Dermis blood vessel endothelial cell (primary cell): ENCODE measurements around the gene ITGAL. TPM values are rescaled to one million over a fixed set of nuclear protein-coding genes. Genes with fewer than 3 reads are reported as not detected.
A peak's percentile ranks its signal among the peaks of the same experiment; 100 is the strongest.

Experiments used
- DNase-seq: peaks from one replicate; pipeline ENCODE4 v3.0.0; 2010
- total RNA-seq: library from RNA; depleted of rRNA; stranded (reverse); fragments of >200 nt; gene quantifications from 2 replicates; pipeline ENCODE4 v1.2.3, GENCODE V29; 2014

ITGAL gene
- total RNA-seq, 1 donor from 2014 or later = not detected

DNA sequence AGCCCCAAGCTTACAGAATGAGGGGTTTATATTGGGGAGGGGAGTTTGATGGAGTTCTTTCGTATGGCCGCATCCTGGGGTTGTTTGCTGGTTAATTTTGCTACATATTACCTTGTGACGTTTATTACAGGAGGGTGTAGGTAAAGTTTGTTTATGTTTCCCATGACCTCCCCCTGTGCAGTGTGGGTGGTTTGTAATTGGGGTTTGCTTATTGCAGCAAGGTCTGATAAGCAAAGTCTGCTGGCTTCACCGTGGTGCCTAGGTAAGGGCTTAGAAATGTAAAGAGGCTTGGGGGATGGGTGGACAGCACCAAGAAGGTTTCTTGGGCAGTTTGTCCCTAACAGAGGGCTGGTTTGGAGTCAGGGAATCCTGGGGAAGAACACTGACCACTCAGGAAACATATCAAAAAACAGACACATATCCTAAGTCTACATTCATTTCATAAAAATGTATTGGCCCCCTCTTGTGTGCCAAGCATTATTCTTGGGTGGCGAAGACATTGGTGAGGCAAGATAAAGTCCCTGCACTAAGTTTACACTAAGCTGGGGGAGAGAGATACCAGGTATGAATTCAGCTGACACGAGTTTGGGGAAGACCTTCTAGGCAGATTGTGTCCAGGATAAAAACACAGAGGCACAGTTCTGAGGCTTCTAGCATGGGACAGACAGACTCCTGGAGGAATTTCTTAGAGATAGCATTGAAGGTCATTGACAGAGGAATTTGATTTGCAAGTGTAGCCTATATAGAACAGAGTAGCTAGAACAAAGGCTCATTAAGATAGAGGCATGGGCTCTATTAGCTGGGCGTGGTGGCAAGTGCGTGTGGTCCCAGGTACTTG is 76.1 kb downstream of the ITGAL start:
- no peak for DNase-seq

DNA sequence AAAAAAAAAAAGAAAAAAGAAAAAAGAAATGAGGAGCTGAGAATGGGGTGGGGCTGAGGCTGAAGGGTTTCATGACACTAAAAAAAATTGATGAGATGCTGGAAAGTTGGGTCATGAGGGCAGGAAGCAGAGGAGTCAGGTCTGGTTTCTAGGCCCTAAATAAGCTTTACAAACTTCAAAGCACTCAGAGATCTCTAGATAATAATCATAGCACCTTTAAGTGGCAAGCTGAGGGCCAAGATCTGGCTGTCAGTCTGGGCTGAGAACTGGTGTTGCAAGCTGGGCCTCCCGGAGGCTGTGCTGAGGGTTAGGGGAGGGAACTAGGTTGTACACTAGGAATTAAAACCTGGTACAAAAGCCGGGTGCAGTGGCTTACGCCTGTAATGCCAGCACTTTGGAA is 79.2 kb downstream of the ITGAL start:
- no peak for DNase-seq

DNA sequence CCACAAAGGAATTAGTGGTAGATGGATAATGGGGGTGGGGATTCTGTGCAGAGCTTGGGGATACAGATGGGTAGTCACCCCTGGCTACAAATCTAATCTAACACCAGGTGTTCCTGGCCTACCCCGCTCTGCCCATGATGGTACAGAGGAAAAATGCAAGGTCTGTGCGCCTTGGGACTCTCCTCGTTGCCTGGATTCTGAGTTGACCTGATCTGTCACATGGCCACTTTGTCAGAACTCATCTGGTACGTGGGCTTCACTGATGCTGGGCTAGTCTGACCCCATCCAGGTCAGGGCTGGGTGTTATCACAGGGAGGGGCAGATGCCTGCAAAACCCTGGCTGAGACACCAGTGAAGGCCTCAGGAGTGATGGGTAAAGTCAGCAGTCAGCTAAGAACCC is 80.4 kb downstream of the ITGAL start:
- DNase-seq = no peak

DNA sequence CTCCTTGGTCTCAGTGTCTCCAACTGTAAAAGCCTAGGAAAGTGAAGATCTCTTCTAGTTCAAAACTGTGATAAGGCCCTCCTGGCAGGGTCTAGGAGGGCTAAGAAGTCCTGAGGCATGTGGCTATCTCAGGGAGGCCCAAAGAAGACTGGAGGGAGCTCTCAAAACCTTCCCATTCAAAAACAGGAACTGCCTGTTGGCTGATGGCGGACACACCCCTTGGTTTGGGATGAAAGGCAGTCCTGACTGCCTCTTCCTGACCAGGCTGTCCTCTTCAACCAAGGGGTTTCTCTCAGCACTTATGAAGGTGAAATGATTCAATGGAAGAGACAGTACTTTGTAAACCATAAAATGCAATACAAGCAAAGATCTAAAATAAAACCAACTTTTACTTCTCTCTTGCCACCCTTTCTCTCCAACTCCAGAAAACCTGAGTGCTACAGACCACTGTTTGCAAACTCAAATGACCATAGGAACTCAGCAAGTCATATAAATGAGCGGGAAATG is 80.9 kb downstream of the ITGAL start:
- DNase-seq = no peak

DNA sequence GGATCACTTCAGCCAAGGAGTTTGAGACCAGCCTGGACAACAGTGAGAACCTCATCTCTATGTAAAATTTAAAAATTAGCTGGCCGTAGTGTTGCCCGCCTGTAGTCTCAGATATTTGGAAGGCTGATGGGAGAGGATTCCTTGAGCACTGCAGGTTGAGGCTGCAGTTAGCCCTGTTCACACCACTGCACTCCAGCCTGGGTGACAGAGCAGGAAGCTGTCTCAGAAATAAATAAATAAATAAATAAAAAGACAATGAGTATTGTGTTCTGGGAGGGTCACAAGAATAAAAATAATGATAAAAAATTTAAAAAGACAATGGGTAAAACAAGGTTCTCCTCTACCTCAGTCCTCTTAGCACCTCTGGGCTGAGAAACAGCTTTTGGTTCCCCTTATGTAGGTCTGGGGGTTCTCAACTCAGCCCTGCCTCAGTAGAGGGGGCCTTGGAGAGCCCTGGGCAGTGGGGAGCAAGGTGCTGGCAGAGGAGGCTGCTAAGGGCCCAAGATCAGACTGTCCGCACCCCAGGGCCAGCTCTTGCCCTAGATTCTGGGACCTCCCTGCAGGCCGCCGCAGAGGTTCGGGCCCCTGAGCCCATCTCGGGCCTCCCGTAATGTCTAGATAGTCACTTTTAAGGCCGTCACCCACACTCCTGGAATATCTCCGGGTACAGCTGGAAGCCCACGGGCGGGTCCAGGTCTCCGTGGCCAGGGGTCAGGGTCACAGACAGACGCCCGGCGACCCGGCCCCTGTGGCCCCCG is 82.2 kb downstream of the ITGAL start:
- DNase-seq = peak; percentile 33

DNA sequence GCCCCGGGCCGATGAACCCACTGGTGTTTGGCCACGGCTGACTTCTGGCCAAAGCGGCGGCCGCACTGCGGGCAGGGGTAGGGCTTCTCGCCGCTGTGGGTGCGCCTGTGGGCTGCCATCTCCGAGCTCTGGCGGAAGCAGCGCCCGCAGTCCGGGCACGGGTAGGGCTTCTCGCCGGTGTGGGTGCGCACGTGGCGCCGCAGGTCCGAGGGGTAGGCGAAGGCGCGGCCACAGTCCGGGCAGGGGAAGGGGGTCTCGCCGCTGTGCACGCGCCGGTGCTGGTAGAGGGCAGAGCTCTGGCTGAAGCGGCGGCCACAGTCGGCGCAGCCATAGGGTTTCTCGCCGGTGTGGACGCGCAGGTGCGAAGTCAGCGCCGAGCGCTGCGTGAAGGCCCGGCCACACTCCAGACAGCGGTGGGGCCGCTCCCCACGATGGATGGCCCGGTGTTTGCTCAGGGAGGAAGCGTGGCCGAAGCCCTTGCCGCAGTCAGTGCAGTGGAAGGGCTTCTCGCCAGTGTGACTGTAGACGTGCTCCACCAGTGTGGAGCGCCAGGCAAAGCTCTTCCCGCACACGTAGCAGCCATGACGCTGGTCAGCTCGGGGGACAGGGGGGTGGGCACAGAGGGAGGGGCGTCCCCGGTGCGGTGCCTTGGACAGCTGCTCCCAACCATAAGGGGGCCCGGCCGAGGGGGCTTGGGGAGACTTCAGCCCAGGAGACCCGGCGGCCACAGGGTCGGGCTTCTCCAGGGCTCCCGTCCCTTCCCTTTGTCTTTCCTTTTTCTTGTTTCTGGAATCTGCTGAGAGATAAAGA is 83.0 kb downstream of the ITGAL start:
- no peak for DNase-seq

DNA sequence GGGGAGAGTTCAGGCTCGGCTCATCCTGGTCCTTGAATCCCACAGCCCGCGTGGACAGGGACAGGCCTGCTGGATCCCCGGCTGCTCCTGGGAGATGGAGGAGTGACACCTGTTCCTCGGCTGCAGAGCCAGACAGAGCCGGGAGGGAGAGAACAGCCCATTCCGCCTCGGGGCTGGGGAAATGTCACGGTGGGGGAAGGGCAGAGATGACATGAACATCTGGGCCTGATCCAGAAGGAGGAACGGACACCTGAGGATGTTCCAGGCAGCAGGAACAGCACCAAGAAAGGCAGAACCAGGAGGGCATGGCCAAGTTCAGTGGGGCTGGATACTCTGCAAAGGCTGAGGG is 83.6 kb downstream of the ITGAL start:
- DNase-seq = no peak

DNA sequence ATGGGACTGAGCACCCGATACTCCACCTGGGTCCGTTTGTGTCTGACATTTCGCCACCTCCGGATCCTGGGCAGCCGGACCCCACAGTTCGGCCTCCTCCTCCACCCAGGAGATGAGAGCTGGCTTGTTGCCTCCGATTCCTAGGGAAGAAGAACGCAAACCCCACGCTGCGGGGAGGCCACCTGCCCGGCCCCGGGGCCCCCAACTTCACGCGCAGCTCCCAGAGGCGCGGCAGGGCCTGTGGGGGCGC is 85.1 kb downstream of the ITGAL start:
- DNase-seq = no peak

DNA sequence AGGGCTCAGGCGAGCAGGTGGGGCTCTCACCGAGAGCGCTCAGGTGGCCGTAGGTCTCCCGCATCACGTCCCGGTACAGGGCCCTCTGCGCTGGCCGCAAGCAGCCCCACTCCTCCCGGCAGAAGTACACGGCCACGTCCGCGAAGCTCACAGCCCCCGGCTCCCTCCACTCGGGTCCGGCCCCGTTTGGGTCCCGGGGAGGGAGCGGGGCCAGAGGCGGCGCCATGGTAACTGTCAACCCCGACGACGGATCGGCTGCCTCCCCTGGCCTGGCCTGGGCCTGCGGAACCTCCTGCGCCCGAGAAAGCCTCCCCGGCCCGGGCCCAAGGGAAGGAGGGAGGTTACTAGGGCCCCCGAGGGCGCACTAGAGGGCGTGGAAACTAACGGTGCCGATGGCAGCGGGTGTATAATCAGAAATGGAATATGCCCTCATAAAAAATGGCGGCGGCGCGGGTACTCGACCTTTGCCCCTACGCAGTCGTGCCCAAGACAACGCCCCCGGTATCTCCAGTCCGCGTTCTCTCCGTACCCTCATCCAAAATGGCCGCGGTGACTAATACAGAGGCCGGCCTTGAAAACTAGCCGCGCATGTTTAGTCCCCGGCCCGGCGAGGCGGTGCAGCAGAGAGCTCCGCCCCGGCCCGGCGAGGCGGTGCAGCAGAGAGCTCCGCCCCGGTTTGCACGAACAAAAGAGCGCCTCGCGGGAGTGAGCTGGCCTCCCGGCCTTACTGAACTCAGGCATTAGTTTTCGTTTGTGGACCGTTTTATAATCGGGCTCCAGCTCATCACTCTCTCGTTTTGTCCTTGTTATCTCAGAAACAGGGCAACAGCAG is 85.6 kb downstream of the ITGAL start, which contains the start of gene ZNF764:
ZNF764 (minus strand) TSS at position 418 of the 832 bp plus-strand sequence; CDS start at position 226, 192 bp downstream.
- peak; percentile 99 for DNase-seq

DNA sequence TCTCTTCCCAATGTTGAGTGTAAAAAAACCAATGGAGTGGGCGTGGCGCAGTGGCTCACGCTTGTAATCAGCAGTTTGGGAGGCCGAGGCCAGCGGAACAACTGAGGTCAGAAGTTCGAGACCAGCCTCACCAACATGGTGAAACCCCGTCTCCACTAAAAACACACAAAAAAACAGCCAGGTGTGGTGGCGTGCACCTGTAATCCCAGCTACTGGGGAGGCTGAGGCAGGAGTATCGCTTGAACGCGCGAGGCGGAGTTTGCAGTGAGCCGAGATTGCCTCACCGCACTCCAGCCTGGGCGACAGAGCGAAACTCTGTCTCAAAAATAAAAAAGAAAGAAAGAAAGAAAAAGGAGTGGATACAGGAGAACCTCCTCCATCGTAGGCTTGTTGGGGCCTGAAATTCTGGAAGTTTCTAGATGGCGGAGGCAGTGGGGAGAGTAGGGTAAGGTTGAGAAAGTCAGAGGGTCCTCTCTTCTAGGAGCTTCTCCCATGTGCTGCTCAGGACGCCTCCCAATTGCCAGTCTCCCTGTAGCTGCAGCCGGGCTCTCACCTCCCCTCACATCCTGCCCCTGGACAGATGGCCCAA is 86.3 kb downstream of the ITGAL start:
- no peak for DNase-seq

DNA sequence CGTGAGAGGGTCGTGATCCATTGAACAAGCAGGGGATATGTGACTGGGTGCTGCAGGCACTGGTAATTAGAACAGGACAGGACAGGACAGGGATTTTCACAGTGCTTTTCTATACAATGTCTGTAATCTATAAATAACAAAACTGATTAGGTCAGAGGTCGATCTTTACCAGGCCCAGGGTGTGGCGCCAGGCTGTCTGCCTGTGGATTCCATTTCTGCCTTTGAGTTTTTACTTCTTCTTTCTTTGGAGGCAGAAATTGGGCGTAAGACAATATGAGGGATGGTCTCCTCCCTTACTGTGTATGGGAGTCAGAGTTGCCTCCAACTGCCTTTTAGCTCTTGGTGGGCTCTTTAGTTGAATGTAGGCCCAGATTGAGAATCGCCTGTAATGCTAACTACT is 87.1 kb downstream of the ITGAL start:
- no peak for DNase-seq

DNA sequence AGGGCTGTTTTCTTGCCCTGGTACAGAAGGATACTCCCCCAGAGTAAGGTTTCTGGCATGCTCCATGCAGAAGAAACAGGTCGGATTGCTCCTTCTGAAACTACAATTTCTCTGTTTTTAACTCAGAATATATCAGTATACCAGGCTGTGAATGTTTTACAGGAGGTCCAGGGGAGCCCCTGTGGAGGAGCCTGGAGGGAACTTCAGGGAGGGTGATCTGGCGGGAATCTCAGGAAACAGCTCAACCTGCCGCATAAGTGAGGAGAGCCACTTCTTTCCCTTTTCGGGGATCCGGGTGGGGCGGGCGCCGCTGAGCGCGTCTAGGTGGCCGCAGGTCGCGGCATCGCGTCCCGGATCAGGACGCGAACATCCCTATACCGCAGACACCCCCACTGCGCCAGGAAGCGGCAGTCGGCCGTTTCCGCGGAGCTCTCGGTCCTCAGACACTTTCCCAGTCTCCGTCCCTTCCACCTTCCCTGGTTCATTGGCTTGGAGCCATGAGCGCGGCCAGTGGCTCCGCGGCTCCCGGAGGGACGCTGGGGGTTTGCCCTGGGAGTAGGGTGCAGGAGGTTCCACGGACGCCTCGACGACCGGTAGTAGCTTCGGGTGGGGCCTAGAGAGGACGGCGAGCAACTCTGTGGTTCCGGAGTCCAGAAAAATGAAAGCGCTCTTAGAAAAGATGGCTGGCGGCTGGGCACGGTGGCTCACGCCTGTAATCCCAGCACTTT is 88.7 kb downstream of the ITGAL start:
- DNase-seq = peak; percentile 53

DNA sequence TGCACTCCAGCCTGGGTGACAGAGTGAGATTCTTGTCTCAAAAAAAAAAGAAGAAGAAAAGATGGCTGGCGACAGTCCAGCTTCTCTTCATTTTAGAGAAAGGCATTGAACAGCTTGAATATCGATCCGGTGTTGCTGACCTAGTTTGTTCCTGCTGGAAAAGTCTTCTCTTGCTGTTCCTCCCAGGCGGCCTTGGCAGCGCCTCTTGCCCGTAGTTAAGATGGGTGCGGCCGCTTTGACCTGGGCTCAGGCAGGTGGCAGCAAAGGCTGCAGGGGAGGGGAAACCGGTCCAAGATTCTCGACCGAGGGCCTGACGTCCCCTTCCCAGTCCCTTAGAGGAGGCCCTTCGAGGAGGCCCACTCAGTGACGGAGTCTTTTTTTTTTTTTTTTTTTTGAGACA is 89.5 kb downstream of the ITGAL start:
- DNase-seq = no peak

DNA sequence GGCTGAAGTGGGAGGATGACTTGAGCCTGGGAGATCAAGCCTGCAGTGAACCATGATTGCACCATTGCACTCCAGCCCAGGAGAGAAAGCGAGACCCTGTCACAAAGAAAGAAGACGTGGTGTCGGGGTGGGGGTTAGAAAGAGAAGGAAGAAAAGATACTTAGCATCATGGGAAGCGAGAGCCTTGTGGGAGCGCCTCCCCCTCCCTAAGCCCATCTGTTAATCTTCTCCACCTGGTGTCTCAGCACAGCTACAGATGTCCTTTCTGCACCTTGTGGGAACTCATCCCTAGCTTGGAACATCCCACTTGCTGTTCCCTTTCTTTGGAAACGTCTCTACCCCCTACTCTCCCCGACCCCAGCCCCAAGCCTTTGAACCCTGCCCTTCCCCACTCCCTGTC is 93.0 kb downstream of the ITGAL start:
- no peak for DNase-seq

DNA sequence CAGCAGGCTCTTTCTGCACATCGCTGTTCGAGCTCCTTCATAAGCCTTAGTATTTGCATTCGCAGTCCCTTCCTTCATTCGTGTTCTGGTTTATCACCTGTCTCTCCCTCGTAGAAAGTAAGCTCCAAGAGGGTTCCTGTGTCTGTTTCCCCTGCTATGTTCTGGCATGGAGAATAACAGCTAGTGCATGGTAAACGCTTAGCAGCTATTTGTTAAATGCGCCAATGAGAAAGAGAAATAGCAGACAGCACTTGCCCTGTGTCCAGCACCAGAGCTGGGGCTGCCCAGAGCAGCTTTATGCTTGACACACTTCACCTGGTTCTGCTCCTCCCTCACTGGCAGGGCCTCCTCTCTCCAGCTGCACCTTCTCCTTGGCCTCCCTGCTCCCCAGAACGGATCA is 93.4 kb downstream of the ITGAL start:
- no peak for DNase-seq

DNA sequence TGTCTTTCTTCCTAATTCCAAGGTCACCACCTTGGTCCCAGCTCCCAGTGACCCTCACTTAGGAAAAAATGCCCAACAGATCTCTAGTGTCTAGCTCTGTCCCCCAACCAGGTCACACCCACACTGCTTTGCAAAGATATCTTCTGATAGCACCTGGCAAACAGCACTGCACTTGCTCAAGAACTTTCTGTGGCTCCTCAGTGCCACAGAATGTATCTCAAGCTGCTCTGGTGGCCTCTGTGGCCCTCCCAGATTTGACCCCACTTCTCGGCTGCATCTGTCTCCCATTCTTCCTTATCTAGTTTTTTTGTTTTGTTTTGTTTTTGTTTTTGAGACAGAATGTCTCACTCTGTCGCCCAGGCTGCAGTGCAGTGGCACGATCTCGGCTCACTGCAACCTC is 94.0 kb downstream of the ITGAL start:
- no peak for DNase-seq

DNA sequence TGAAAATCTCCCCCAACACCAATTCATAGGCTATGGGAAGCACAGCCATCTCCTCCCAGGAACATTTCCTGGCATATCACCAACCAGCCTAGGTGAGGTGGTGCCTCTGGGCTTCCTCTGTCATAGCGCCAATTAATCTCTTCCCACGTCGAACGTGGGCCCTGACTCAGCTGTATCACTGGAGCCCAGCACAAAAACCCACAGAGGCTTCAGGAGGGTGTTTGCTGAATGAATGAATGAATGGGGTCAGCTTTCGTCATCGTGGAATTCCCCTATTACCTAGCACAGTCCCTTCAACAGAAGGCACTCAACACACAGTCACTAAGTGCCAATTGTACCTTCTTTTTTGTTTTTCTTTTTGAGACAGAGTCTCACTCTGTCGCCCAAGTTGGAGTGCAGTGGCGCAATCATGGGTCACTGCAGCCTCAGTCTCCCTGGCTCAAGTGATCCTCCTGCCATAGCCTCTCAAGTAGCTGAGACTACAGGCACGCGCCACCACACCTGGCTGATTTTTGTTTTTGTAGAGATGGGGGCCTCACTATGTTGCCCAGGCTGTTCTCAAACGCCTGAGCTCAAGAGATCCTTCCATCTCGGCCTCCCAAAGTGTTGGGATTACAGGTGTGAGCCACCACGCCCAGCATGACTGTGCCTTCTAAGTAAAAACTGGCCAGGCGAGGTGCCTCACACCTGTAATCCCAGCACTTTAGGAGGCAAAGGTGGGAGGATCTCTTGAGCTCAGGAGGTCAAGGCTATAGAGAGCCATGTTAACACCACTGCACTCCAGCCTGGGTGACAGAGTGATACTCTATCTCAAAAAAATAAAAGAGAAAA is 94.8 kb downstream of the ITGAL start:
- DNase-seq = no peak

DNA sequence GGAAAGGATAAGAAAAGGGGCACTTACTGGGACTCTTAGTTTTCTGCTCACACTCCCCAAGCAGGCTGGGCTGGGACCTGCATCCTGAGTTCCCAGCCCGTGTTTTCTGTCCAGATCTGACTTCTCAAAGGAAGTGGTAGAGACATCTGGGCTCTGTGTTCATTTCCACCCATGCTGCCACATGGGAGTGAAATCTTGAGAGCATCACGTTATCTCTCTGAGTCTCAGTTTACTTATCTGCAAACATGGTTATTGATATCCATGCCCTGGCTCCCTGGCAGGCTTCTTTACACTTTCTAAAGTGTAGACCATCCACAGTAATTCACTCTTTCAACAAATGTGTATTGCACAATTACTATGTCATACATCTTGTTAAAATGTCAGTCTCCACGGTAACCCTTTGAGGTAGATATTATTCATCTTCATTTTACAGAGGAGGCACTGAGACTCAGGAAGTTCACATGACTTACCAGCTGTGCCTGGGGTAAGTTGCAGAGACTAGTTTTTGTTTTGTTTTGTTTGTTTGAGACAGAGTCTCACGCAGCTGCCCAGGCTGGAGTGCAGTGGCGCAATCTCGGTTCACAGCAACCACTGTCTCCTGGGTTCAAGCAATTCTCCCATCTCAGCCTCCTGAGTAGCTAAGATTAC is 95.6 kb downstream of the ITGAL start:
- peak; percentile 57 for DNase-seq

DNA sequence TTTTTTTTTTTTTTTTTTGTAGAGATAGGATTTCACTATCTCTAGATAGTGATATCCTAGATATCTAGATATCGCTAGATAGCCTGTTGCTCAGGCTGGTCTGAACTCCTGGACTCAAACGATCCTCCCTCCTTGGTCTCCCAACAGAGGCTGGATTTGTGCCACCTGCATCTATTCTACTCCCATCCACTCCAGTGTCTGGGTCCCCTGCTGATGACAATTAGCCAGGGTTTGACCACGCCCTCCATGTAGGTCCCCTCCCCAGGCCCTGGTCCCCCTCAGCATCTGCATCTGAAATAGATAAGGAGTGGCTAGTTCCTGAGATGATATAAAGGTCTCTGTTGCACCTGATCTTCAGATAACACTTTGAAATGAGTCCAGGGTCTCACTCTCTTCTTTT is 96.7 kb downstream of the ITGAL start:
- no peak for DNase-seq
